ENCODE measurements around the gene COL24A1. TPM values are rescaled to one million over a fixed set of nuclear protein-coding genes. Genes with fewer than 3 reads are reported as not detected.

COL24A1 gene
- total RNA-seq, 5 donors from 2014 or later (not counting 1 experiment from before 2014, with no cell fraction given): 0.06 to 0.40 (median 0.25) TPM

GRCh38 chr1:85707990-85708828 lies 448.4 kb downstream of the COL24A1 start, which contains the start of gene ZNHIT6:
Gene ZNHIT6 (minus strand): TSS chr1:85708433. CDS start chr1:85708284, 149 bp downstream.
- Mint-ChIP-seq H3K27ac (no peak within 1 kb of the TSS), H3K4me1 (peaks cover 0 to 35% (median 28%) of the 10 kb centered on the region in 3 donors), H3K36me3 (peaks cover 26% of the 10 kb centered on the region), H3K4me3 (no peak within 1 kb of the TSS), H3K27me3 (no peaks in the 10 kb centered on the region), H3K9me3 (no peaks in the 10 kb centered on the region)
- H3K27me3 ChIP-seq (replicated peaks in 1 of 2; ENCODE audit: control insufficient read depth in 2 of 2, extremely low read depth in 1 of 2, insufficient read depth in 2 of 2, low read length in 1 of 2): no peaks in the 10 kb centered on the region
- peak; percentile 67 to 93 (median 86) for DNase-seq
- peaks cover 0 to 15% of the 10 kb centered on the region in 2 donors for H3K36me3 ChIP-seq (ENCODE audit: control insufficient read depth in 2 of 2, extremely low read depth in 1 of 2, insufficient read depth in 1 of 2, low read length in 1 of 2)
- peak; percentile 92 to 97 (median 93) for ATAC-seq (replicated peaks in 1 of 4)
- H3K4me3 ChIP-seq (ENCODE audit: control insufficient read depth in 1 of 2, extremely low read depth in 1 of 2, low read length in 1 of 2): peak within 1 kb of the TSS; percentile 98 to 99
- peaks cover 11% of the 10 kb centered on the region in 2 experiments for H3K4me1 ChIP-seq (ENCODE audit: control insufficient read depth in 1 of 2, extremely low read depth in 1 of 2, insufficient read depth in 2 of 2, low read length in 2 of 2)
- ChIA-PET CTCF (interaction anchor here (0.6 to 1.3 kb wide), 11 partner anchors 9 to 1630 kb away, joined by 3 to 6 read pairs (median 4); no protein-coding TSS in a partner anchor), POLR2A (interaction anchor here (0.5 to 1.3 kb wide), 5 partner anchors 9 to 763 kb away, joined by 3 read pairs; partner anchors contain the start of gene C1orf52 (in 1 of the 2))
- no peaks in the 10 kb centered on the region for H3K9me3 ChIP-seq
- under 1% methylated on average over 27 of the region's 35 CpGs for WGBS (ENCODE audit: insufficient coverage)
- H3K27ac ChIP-seq (ENCODE audit: low read length): peak within 1 kb of the TSS; percentile 87

GRCh38 chr1:85707267-85707989 lies 449.1 kb downstream of the COL24A1 start:
- no peaks in the 10 kb centered on the region for H3K27me3 ChIP-seq (replicated peaks in 1 of 2; ENCODE audit: control insufficient read depth in 2 of 2, extremely low read depth in 1 of 2, insufficient read depth in 2 of 2, low read length in 1 of 2)
- ChIA-PET CTCF (interaction anchor here (0.6 to 1.3 kb wide), 7 partner anchors 10 to 1405 kb away, joined by 3 to 6 read pairs (median 4); no protein-coding TSS in a partner anchor), POLR2A (interaction anchor here in 1 of 2 donors (0.5 to 1.0 kb wide), 2 partner anchors 10 to 763 kb away, joined by 3 read pairs; no protein-coding TSS in a partner anchor)
- peak overlapping the region; percentile 98 to 99 for H3K4me3 ChIP-seq (ENCODE audit: control insufficient read depth in 1 of 2, extremely low read depth in 1 of 2, low read length in 1 of 2)
- H3K4me3 Mint-ChIP-seq: no peak overlapping the region
- H3K27ac Mint-ChIP-seq: no peak overlapping the region
- H3K4me1 ChIP-seq (ENCODE audit: control insufficient read depth in 1 of 2, extremely low read depth in 1 of 2, insufficient read depth in 2 of 2, low read length in 2 of 2): peaks cover 11% of the 10 kb centered on the region in 2 experiments
- H3K27ac ChIP-seq (ENCODE audit: low read length): peak overlapping the region; percentile 87
- peaks cover 0 to 22% of the 10 kb centered on the region in 2 donors for H3K36me3 ChIP-seq (ENCODE audit: control insufficient read depth in 2 of 2, extremely low read depth in 1 of 2, insufficient read depth in 1 of 2, low read length in 1 of 2)
- H3K9me3 Mint-ChIP-seq: no peaks in the 10 kb centered on the region
- H3K4me1 Mint-ChIP-seq: peaks cover 4 to 40% (median 33%) of the 10 kb centered on the region in 3 donors
- no peaks in the 10 kb centered on the region for H3K9me3 ChIP-seq
- H3K36me3 Mint-ChIP-seq: peaks cover 30% of the 10 kb centered on the region
- ATAC-seq (replicated peaks in 1 of 4): peak in 3 of 4 experiments; percentile 11 to 22 (median 13)
- no peaks in the 10 kb centered on the region for H3K27me3 Mint-ChIP-seq
- peak in 1 of 35 experiments; percentile 20 for DNase-seq
- WGBS (ENCODE audit: insufficient coverage): 3% methylated on average over 8 of the region's 13 CpGs

- H3K9me3 ChIP-seq: no peaks in the 10 kb centered on the region
- no peak overlapping the region for H3K27ac ChIP-seq (ENCODE audit: low read length)
- H3K27ac Mint-ChIP-seq: no peak overlapping the region
- ATAC-seq (replicated peaks in 1 of 4) (no peak), DNase-seq (no peak)
- H3K4me3 ChIP-seq (ENCODE audit: control insufficient read depth in 1 of 2, extremely low read depth in 1 of 2, low read length in 1 of 2): no peak overlapping the region
- no peaks in the 10 kb centered on the region for H3K9me3 Mint-ChIP-seq
- peaks cover 42% of the 10 kb centered on the region for H3K36me3 Mint-ChIP-seq
- H3K27me3 Mint-ChIP-seq: no peaks in the 10 kb centered on the region
- peaks cover 5 to 33% of the 10 kb centered on the region in 2 donors for H3K36me3 ChIP-seq (ENCODE audit: control insufficient read depth in 2 of 2, extremely low read depth in 1 of 2, insufficient read depth in 1 of 2, low read length in 1 of 2)
- CTCF ChIA-PET: interaction anchor here in 1 of 2 donors (0.6 kb wide), 1 partner anchor 1290 kb away, joined by 8 read pairs; no protein-coding TSS in a partner anchor
- no peaks in the 10 kb centered on the region for H3K27me3 ChIP-seq (replicated peaks in 1 of 2; ENCODE audit: control insufficient read depth in 2 of 2, extremely low read depth in 1 of 2, insufficient read depth in 2 of 2, low read length in 1 of 2)
- peaks cover 11% of the 10 kb centered on the region in 2 experiments for H3K4me1 ChIP-seq (ENCODE audit: control insufficient read depth in 1 of 2, extremely low read depth in 1 of 2, insufficient read depth in 2 of 2, low read length in 2 of 2)
- peak overlapping the region; percentile 21 to 55 (median 32) for H3K4me3 Mint-ChIP-seq
- 100% methylated on average over 1 of the region's 3 CpGs for WGBS (ENCODE audit: insufficient coverage)
- POLR2A ChIA-PET: interaction anchor here (0.5 to 0.6 kb wide), 2 partner anchors 11 to 438 kb away, joined by 3 read pairs; no protein-coding TSS in a partner anchor
- peaks cover 5 to 42% (median 35%) of the 10 kb centered on the region in 3 donors for H3K4me1 Mint-ChIP-seq
These were observed 450.6 kb downstream of the COL24A1 start for GRCh38 chr1:85705940-85706339.

GRCh38 chr1:85700422-85700821 lies 456.1 kb downstream of the COL24A1 start:
- peaks cover 58% of the 10 kb centered on the region for H3K36me3 Mint-ChIP-seq
- POLR2A ChIA-PET: interaction anchor here in 1 of 2 donors (0.6 kb wide), 1 partner anchor 1004 kb away, joined by 4 read pairs; no protein-coding TSS in a partner anchor

GRCh38 chr1:85697895-85698294 lies 458.7 kb downstream of the COL24A1 start:
- ChIA-PET POLR2A (interaction anchor here (0.5 to 0.6 kb wide), 2 partner anchors 498 to 696 kb away, joined by 3 to 5 read pairs; no protein-coding TSS in a partner anchor), CTCF (interaction anchor here in 1 of 2 donors (1.1 kb wide), 1 partner anchor 10 kb away, joined by 4 read pairs; the partner anchor contains the start of gene ZNHIT6)
- H3K4me3 ChIP-seq (ENCODE audit: control insufficient read depth in 1 of 2, extremely low read depth in 1 of 2, low read length in 1 of 2): no peak overlapping the region
- no peaks in the 10 kb centered on the region for H3K4me1 ChIP-seq (ENCODE audit: control insufficient read depth in 1 of 2, extremely low read depth in 1 of 2, insufficient read depth in 2 of 2, low read length in 2 of 2)
- Mint-ChIP-seq H3K36me3 (peaks cover 55% of the 10 kb centered on the region), H3K27ac (no peak overlapping the region), H3K4me3 (no peak overlapping the region), H3K4me1 (peaks cover 24 to 42% (median 28%) of the 10 kb centered on the region in 3 donors), H3K9me3 (no peaks in the 10 kb centered on the region), H3K27me3 (no peaks in the 10 kb centered on the region)
- no peak for ATAC-seq (replicated peaks in 1 of 4)
- peaks cover 5 to 25% of the 10 kb centered on the region in 2 donors for H3K36me3 ChIP-seq (ENCODE audit: control insufficient read depth in 2 of 2, extremely low read depth in 1 of 2, insufficient read depth in 1 of 2, low read length in 1 of 2)
- no peaks in the 10 kb centered on the region for H3K27me3 ChIP-seq (replicated peaks in 1 of 2; ENCODE audit: control insufficient read depth in 2 of 2, extremely low read depth in 1 of 2, insufficient read depth in 2 of 2, low read length in 1 of 2)
- DNase-seq: no peak
- H3K27ac ChIP-seq (ENCODE audit: low read length): no peak overlapping the region
- no peaks in the 10 kb centered on the region for H3K9me3 ChIP-seq

More at GRCh38 chr1:85700422-85700821, 456.1 kb downstream of the COL24A1 start:
- Histone ChIP-seq H3K9me3 (no peaks in the 10 kb centered on the region), H3K27ac (ENCODE audit: low read length) (no peak overlapping the region), H3K4me1 (ENCODE audit: control insufficient read depth in 1 of 2, extremely low read depth in 1 of 2, insufficient read depth in 2 of 2, low read length in 2 of 2) (peaks cover 0 to 2% of the 10 kb centered on the region in 2 experiments), H3K4me3 (ENCODE audit: control insufficient read depth in 1 of 2, extremely low read depth in 1 of 2, low read length in 1 of 2) (no peak overlapping the region), H3K27me3 (replicated peaks in 1 of 2; ENCODE audit: control insufficient read depth in 2 of 2, extremely low read depth in 1 of 2, insufficient read depth in 2 of 2, low read length in 1 of 2) (no peaks in the 10 kb centered on the region), H3K36me3 (ENCODE audit: control insufficient read depth in 2 of 2, extremely low read depth in 1 of 2, insufficient read depth in 1 of 2, low read length in 1 of 2) (peaks cover 5 to 38% of the 10 kb centered on the region in 2 donors)
- Mint-ChIP-seq H3K27ac (no peak overlapping the region), H3K4me3 (no peak overlapping the region), H3K4me1 (peaks cover 13 to 47% (median 39%) of the 10 kb centered on the region in 3 donors), H3K27me3 (no peaks in the 10 kb centered on the region), H3K9me3 (no peaks in the 10 kb centered on the region)
- DNase-seq (no peak), ATAC-seq (replicated peaks in 1 of 4) (no peak)
- 100% methylated on average over 2 of the region's 4 CpGs for WGBS (ENCODE audit: insufficient coverage)
- CTCF ChIA-PET: interaction anchor here in 1 of 2 donors (0.7 kb wide), 1 partner anchor 756 kb away, joined by 4 read pairs; no protein-coding TSS in a partner anchor

Measured in T-cell (primary cell).